ENCODE results near the gene MAP3K13.

- TF ChIP-seq CTCF (conservative IDR thresholded peaks at IDR 0.05; ENCODE audit: low read depth, low read length) (no peak), EZH2 (IDR thresholded peaks at IDR 0.05; ENCODE audit: low read length, unreplicated experiment) (no peak)
Measured at GRCh38 chr3:185502987-185503386, 140.1 kb downstream of the MAP3K13 start.
